K562 (cell line): ENCODE measurements around the gene COL11A2. TPM values are rescaled to one million over a fixed set of nuclear protein-coding genes. Genes with fewer than 3 reads are reported as not detected.

Experiments
- ATAC-seq: fragments of 200-7000 bp; cut with Tn5 transposase; 3 replicates; pipeline ENCODE4 v1.9.1; 2020; ENCODE audit warnings: moderate library complexity
- BruUV-seq: library from RNA; stranded (reverse); fragments of 400-500 nt; replicated peaks from 2 replicates; lab custom pipeline; 2021; lab: Mats Ljungman, UMichigan
- CTCF ChIA-PET: fragments of 300-600 bp; formaldehyde crosslinking; extraction: SDS; loops from one replicate; lab custom pipeline; 2021; ENCODE audit warnings: low intra/inter-chr PET ratio; lab: Yijun Ruan, JAX
- POLR2A ChIA-PET: fragments of 300-600, 350-650 bp; sonication (Branson Sonifier 250); formaldehyde crosslinking; extraction: SDS; loops from one replicate; lab custom pipeline; 2021; ENCODE audit warnings: antibody characterized with exemption, inconsistent platforms; lab: Yijun Ruan, JAX
- DNase-seq, 4 experiments: peaks; one replicate each; pipeline versions ENCODE4 v3.0.0 to v3.0.0-alpha.2; 2011 to 2018; ENCODE audit warnings: low spot score in 3 of 4, mixed read lengths in 3 of 4; ENCODE audit errors: extremely low read depth in 1 of 4
- FAIRE-seq: peaks from 2 replicates; lab custom pipeline; 2011; peaks lifted over from hg19 to GRCh38; lab: Jason Lieb, UNC
- H2AFZ ChIP-seq: 2 replicates; pipeline ENCODE4 v1.6.0; 2011; ENCODE audit warnings: low read depth, low read length, control low read depth, inconsistent platforms
- H3K27ac ChIP-seq: fragments of 200-600 bp; 3 replicates; pipeline ENCODE4 v1.8.0; 2011; ENCODE audit warnings: low read depth, mild to moderate bottlenecking, control low read depth, inconsistent platforms, low read length, moderate library complexity, mixed read lengths; ENCODE audit errors: extremely low read depth
- H3K27me3 ChIP-seq, 2 experiments: fragments of 300-600 bp in 1 of 2; 2 replicates in 1 of 2; 3 replicates in 1 of 2; pipeline versions ENCODE4 v1.6.0 to v1.8.0; 2011; ENCODE audit warnings: inconsistent platforms in 2 of 2, low read length in 2 of 2, mild to moderate bottlenecking in 1 of 2, mixed read lengths in 1 of 2, moderate library complexity in 1 of 2; ENCODE audit not compliant: control insufficient read depth in 2 of 2, insufficient read depth in 2 of 2
- H3K36me3 ChIP-seq: fragments of 300-600 bp; 3 replicates; pipeline ENCODE4 v1.8.0; 2011; ENCODE audit warnings: mild to moderate bottlenecking, low read length, inconsistent platforms; ENCODE audit not compliant: control insufficient read depth, insufficient read depth
- H3K4me1 ChIP-seq, 2 experiments: fragments of 200-600 bp in 1 of 2; replicated peaks in 1 of 2; 2 replicates in 1 of 2; 3 replicates in 1 of 2; pipeline versions ENCODE4 v1.5.1 to v1.8.0; 2011; ENCODE audit warnings: inconsistent platforms in 2 of 2, low read length in 2 of 2, mild to moderate bottlenecking in 1 of 2, mixed read lengths in 1 of 2, moderate library complexity in 1 of 2; ENCODE audit not compliant: control insufficient read depth in 2 of 2, insufficient read depth in 2 of 2
- H3K4me2 ChIP-seq: 2 replicates; pipeline ENCODE4 v1.6.1; 2011; ENCODE audit warnings: low read length, control low read depth, inconsistent platforms, mixed read lengths; ENCODE audit not compliant: insufficient read depth
- H3K4me3 ChIP-seq: fragments of 200-600 bp; sonication (generic), shearing (Covaris generic); 2 replicates; pipeline ENCODE4 v1.5.1; 2016; ENCODE audit warnings: control low read depth, inconsistent platforms
- H3K79me2 ChIP-seq: fragments of 200-600 bp; 3 replicates; pipeline ENCODE4 v1.8.0; 2011; ENCODE audit warnings: low read length, inconsistent platforms; ENCODE audit not compliant: control insufficient read depth, insufficient read depth
- H3K9ac ChIP-seq, 2 experiments: 2 replicates each; pipeline versions ENCODE4 v1.6.0 to v1.6.1; 2011; ENCODE audit warnings: low read depth in 2 of 2, low read length in 2 of 2, control low read depth in 1 of 2, inconsistent platforms in 1 of 2, mild to moderate bottlenecking in 1 of 2, mixed read lengths in 1 of 2; ENCODE audit not compliant: insufficient read depth in 1 of 2
- H3K9me1 ChIP-seq: one replicate; pipeline ENCODE4 v1.6.0; 2011; ENCODE audit warnings: inconsistent platforms, mild to moderate bottlenecking, low read length, moderate library complexity; ENCODE audit not compliant: control insufficient read depth, insufficient read depth
- H3K9me3 ChIP-seq: replicated peaks from 2 replicates; pipeline ENCODE4 v1.5.1; 2011; ENCODE audit warnings: low read depth, low read length, inconsistent platforms; ENCODE audit not compliant: control insufficient read depth, insufficient read depth
- H4K20me1 ChIP-seq: replicated peaks from 2 replicates; pipeline ENCODE4 v1.6.1; 2011; ENCODE audit warnings: low read length, inconsistent platforms, mixed read lengths; ENCODE audit not compliant: control insufficient read depth, insufficient read depth
- ADNP ChIP-seq: fragments of 200-800 bp; sonication (Bioruptor generic); IDR thresholded peaks from 2 replicates; pipeline ENCODE4 v1.6.1; 2016; ENCODE audit warnings: missing genetic modification characterization, missing compliant biosample characterization
- CREB5 ChIP-seq: fragments of 250-450 bp; sonication (Bioruptor Pico); IDR thresholded peaks from 2 replicates; pipeline ENCODE4 v1.5.0; 2020; ENCODE audit warnings: mild to moderate bottlenecking
- NR3C1 ChIP-seq: sonication (generic); formaldehyde crosslinking; IDR thresholded peaks from 2 replicates; pipeline ENCODE4 v1.8.1; 2022; ENCODE audit warnings: missing genetic modification reagents
- YBX1 ChIP-seq: fragments of 450-650 bp; IDR thresholded peaks from 2 replicates; pipeline ENCODE4 v1.7.1; 2016; ENCODE audit warnings: mild to moderate bottlenecking
- ZBTB40 ChIP-seq, 2 experiments: fragments of 450-650 bp in 1 of 2; sonication (generic) in 1 of 2; formaldehyde crosslinking in 1 of 2; IDR thresholded peaks; 2 replicates each; pipeline versions ENCODE4 v1.7.1 to v1.9.0; 2016 to 2022; ENCODE audit warnings: inconsistent platforms in 1 of 2, mild to moderate bottlenecking in 1 of 2, missing genetic modification reagents in 1 of 2
- WGBS: fragments of 100-300 bp; shearing (Covaris generic); methylation state at CpG from one replicate; pipeline ENCODE4 v1.1.6; 2016; ENCODE audit warnings: low coverage, mixed read lengths; ENCODE audit not compliant: insufficient coverage; ENCODE audit errors: missing lambda C conversion rate; 5-methylcytosine and 5-hydroxymethylcytosine counted together
- in situ Hi-C: fragments of 300-500 bp; cut with MboI; formaldehyde crosslinking; loops from 4 replicates; pipeline ENCODE4 v1.15.0; 2018; ENCODE audit warnings: inconsistent platforms, mixed read lengths
- intact Hi-C: fragments of 100-400 bp; cut with micrococcal nuclease; formaldehyde crosslinking; loops from 2 replicates; pipeline ENCODE4 v1.14.2; 2022
- polyA plus RNA-seq, 8 experiments: library from polyadenylated mRNA; depleted of rRNA in 4 of 8; stranded (reverse) in 5 of 8; unstranded in 3 of 8; fragments of >200 nt; fragmentation: Nextera tagmentation in 2 of 8; fragmentation: Illumina TruSeq in 1 of 8; extraction: Ambion mirVana in 2 of 8; extraction: Trizol in 1 of 8; gene quantifications; 2 replicates each; pipeline versions ENCODE4 v1.2.1 to v1.2.3, GENCODE V29; 2011 to 2014; ENCODE audit warnings: inconsistent platforms in 1 of 8, missing spikeins in 1 of 8
- total RNA-seq, 7 experiments: library from RNA; depleted of rRNA in 6 of 7; stranded (reverse); fragments of >200 nt in 6 of 7; fragmentation: Illumina TruSeq in 2 of 7; extraction: Trizol in 2 of 7; gene quantifications; 2 replicates each; pipeline versions ENCODE4 v1.2.1 to v1.2.3, GENCODE V29; 2011 to 2021; ENCODE audit warnings: low replicate concordance in 1 of 7
- TF ChIP-seq, protein P1 (sequence below): fragments of 450-650 bp; IDR thresholded peaks from 2 replicates; pipeline ENCODE4 v1.6.1; 2016; ENCODE audit warnings: borderline replicate concordance

Gene COL11A2
- total and polyA plus RNA-seq, 9 of the 15 experiments (the other 6 are each of a cell fraction or from before 2014, with no cell fraction given), result 0.04 to 0.35 (median 0.09) TPM; not detected in 1

GRCh38 chr6:33123181-33123580 lies 69.1 kb downstream of the COL11A2 start:
- Histone ChIP-seq H3K4me3 (no peak overlapping the region), H2AFZ (peak overlapping the region; percentile 53; the same call in 1 of the 2 replicates), H3K9me3 (0 out of 2 replicates have a peak, but pooled peaks cover 5% of the 10 kb centered on the region), H3K27me3 (peaks cover 5 to 17% of the 10 kb centered on the region in 2 experiments; a peak in 4 of 5 replicates), H3K27ac (no peak overlapping the region), H3K4me2 (no peak overlapping the region; the same call in 1 of the 2 replicates), H3K9me1 (no peaks in the 10 kb centered on the region), H4K20me1 (no peaks in the 10 kb centered on the region), H3K9ac (no peak overlapping the region), H3K79me2 (no peaks in the 10 kb centered on the region), H3K36me3 (no peaks in the 10 kb centered on the region), H3K4me1 (no peaks in the 10 kb centered on the region)
- BruUV-seq, result no TSS peak
- 4% methylated on average over 6 of the region's 6 CpGs for WGBS
- ChIA-PET CTCF (interaction anchor here (0.5 to 3.3 kb wide), 11 partner anchors 19 to 456 kb away, joined by 3 to 26 read pairs (median 4); partner anchors contain the start of genes B3GALT4 and WDR46), POLR2A (interaction anchor here (1.2 to 2.5 kb wide), 2 partner anchors 125 to 149 kb away, joined by 5 to 12 read pairs; partner anchors contain the start of genes RPS18 and VPS52)
- intact Hi-C loops (loop anchor here (1.0 to 10.0 kb wide), 4 partner anchors 25 to 302 kb away; partner anchors contain the start of gene SYNGAP1), in situ Hi-C loops (no loop called here)
- no peak for FAIRE-seq
- ATAC-seq, result no peak
- no peak for DNase-seq
- no peak for TF ChIP-seq ADNP
- TF ChIP-seq CREB5, result no peak
- no peak for TF ChIP-seq YBX1
- TF ChIP-seq ZBTB40 (IDR thresholded peaks at IDR 0.05), result no peak
- TF ChIP-seq ZBTB40 (CRISPR knock-in tag; IDR thresholded peaks at IDR 0.05), result no peak
- TF ChIP-seq, protein P1, sequence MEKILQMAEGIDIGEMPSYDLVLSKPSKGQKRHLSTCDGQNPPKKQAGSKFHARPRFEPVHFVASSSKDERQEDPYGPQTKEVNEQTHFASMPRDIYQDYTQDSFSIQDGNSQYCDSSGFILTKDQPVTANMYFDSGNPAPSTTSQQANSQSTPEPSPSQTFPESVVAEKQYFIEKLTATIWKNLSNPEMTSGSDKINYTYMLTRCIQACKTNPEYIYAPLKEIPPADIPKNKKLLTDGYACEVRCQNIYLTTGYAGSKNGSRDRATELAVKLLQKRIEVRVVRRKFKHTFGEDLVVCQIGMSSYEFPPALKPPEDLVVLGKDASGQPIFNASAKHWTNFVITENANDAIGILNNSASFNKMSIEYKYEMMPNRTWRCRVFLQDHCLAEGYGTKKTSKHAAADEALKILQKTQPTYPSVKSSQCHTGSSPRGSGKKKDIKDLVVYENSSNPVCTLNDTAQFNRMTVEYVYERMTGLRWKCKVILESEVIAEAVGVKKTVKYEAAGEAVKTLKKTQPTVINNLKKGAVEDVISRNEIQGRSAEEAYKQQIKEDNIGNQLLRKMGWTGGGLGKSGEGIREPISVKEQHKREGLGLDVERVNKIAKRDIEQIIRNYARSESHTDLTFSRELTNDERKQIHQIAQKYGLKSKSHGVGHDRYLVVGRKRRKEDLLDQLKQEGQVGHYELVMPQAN, result no peak
- no peak for TF ChIP-seq NR3C1 (CRISPR knock-in tag)
